Liver (tissue), 3 donors: ENCODE results near the gene EML6.

Experiments
- EGR1 ChIP-seq, 2 donors: IDR thresholded peaks; 2 replicates each; pipeline ENCODE4 v1.6.1; 2016 to 2018; ENCODE audit warnings: antibody characterized with exemption in 2 of 2, low read depth in 2 of 2
- FOXA1 ChIP-seq: IDR thresholded peaks from 2 replicates; pipeline ENCODE4 v1.6.1; 2016; ENCODE audit warnings: antibody characterized with exemption
- HNF4G ChIP-seq: IDR thresholded peaks from 2 replicates; pipeline ENCODE4 v1.6.1; 2016; ENCODE audit warnings: antibody characterized with exemption
- JUND ChIP-seq, 2 donors: IDR thresholded peaks; 2 replicates each; pipeline ENCODE4 v1.6.1; 2016; ENCODE audit warnings: antibody characterized with exemption in 2 of 2
- RAD21 ChIP-seq, 2 donors: IDR thresholded peaks; 2 replicates each; pipeline ENCODE4 v1.6.1; 2016; ENCODE audit warnings: antibody characterized with exemption in 2 of 2, mild to moderate bottlenecking in 2 of 2
- TAF1 ChIP-seq: conservative IDR thresholded peaks from 2 replicates; pipeline ENCODE4 v1.6.1; 2016; ENCODE audit warnings: antibody characterized with exemption, mild to moderate bottlenecking
- TF ChIP-seq, protein P1 (sequence below): fragments of 150-350 bp; IDR thresholded peaks from 2 replicates; pipeline ENCODE4 v1.5.1; 2017; ENCODE audit warnings: improper control_type of control experiment, low read depth, low read length; ENCODE audit not compliant: missing input control
- TF ChIP-seq, protein P2 (sequence below): IDR thresholded peaks from 2 replicates; pipeline ENCODE4 v1.6.1; 2016; ENCODE audit warnings: antibody characterized with exemption
- TF ChIP-seq, protein P3 (sequence below): IDR thresholded peaks from 2 replicates; pipeline ENCODE4 v1.6.1; 2016; ENCODE audit warnings: antibody characterized with exemption, mild to moderate bottlenecking
- TF ChIP-seq, protein P4 (sequence below): IDR thresholded peaks from 2 replicates; pipeline ENCODE4 v1.6.1; 2016; ENCODE audit warnings: antibody characterized with exemption
- donor health status: healthy.
- donor health status: healthy.

DNA sequence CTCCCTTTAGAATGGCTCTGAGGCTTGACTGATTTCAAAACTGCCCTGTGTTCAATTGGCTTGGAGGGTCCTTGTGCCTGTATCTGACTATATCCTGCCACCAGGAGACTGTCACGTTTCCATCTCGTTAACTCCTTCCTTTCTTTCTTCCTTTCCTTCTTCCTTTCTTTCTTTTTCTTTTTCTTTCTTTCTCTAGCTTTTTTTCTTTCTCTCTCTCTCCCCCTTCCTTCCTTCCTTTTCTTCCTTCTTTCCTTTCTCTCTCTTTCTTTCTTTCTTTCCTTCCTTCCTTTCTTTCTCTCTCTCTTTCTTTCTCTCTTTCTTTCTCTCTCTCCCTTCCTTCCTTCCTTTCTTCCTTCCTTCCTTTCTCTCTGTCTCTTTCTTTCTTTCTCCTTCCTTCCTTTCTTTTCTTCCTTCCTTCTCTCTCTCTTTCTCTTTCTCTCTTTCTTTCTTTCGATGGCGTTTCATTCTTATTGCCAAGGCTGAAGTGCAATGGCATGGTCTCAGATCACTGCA lies 38.1 kb upstream of the EML6 start:
- TF ChIP-seq, protein P1, sequence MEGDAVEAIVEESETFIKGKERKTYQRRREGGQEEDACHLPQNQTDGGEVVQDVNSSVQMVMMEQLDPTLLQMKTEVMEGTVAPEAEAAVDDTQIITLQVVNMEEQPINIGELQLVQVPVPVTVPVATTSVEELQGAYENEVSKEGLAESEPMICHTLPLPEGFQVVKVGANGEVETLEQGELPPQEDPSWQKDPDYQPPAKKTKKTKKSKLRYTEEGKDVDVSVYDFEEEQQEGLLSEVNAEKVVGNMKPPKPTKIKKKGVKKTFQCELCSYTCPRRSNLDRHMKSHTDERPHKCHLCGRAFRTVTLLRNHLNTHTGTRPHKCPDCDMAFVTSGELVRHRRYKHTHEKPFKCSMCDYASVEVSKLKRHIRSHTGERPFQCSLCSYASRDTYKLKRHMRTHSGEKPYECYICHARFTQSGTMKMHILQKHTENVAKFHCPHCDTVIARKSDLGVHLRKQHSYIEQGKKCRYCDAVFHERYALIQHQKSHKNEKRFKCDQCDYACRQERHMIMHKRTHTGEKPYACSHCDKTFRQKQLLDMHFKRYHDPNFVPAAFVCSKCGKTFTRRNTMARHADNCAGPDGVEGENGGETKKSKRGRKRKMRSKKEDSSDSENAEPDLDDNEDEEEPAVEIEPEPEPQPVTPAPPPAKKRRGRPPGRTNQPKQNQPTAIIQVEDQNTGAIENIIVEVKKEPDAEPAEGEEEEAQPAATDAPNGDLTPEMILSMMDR, result no peak
- no peak for TF ChIP-seq FOXA1
- TF ChIP-seq RAD21 (IDR thresholded peaks at IDR 0.05), result no peak
- TF ChIP-seq TAF1, result no peak
- no peak for TF ChIP-seq JUND (IDR thresholded peaks at IDR 0.05)
- no peak for TF ChIP-seq EGR1 (IDR thresholded peaks at IDR 0.05; ENCODE audit: low read depth in 2 of 2)
- TF ChIP-seq, protein P2, sequence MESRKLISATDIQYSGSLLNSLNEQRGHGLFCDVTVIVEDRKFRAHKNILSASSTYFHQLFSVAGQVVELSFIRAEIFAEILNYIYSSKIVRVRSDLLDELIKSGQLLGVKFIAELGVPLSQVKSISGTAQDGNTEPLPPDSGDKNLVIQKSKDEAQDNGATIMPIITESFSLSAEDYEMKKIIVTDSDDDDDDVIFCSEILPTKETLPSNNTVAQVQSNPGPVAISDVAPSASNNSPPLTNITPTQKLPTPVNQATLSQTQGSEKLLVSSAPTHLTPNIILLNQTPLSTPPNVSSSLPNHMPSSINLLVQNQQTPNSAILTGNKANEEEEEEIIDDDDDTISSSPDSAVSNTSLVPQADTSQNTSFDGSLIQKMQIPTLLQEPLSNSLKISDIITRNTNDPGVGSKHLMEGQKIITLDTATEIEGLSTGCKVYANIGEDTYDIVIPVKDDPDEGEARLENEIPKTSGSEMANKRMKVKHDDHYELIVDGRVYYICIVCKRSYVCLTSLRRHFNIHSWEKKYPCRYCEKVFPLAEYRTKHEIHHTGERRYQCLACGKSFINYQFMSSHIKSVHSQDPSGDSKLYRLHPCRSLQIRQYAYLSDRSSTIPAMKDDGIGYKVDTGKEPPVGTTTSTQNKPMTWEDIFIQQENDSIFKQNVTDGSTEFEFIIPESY, result no peak
- TF ChIP-seq, protein P3, sequence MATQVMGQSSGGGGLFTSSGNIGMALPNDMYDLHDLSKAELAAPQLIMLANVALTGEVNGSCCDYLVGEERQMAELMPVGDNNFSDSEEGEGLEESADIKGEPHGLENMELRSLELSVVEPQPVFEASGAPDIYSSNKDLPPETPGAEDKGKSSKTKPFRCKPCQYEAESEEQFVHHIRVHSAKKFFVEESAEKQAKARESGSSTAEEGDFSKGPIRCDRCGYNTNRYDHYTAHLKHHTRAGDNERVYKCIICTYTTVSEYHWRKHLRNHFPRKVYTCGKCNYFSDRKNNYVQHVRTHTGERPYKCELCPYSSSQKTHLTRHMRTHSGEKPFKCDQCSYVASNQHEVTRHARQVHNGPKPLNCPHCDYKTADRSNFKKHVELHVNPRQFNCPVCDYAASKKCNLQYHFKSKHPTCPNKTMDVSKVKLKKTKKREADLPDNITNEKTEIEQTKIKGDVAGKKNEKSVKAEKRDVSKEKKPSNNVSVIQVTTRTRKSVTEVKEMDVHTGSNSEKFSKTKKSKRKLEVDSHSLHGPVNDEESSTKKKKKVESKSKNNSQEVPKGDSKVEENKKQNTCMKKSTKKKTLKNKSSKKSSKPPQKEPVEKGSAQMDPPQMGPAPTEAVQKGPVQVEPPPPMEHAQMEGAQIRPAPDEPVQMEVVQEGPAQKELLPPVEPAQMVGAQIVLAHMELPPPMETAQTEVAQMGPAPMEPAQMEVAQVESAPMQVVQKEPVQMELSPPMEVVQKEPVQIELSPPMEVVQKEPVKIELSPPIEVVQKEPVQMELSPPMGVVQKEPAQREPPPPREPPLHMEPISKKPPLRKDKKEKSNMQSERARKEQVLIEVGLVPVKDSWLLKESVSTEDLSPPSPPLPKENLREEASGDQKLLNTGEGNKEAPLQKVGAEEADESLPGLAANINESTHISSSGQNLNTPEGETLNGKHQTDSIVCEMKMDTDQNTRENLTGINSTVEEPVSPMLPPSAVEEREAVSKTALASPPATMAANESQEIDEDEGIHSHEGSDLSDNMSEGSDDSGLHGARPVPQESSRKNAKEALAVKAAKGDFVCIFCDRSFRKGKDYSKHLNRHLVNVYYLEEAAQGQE, result no peak
- TF ChIP-seq, protein P4, sequence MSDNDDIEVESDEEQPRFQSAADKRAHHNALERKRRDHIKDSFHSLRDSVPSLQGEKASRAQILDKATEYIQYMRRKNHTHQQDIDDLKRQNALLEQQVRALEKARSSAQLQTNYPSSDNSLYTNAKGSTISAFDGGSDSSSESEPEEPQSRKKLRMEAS, result no peak
- TF ChIP-seq HNF4G, result no peak
